KOPT-K1 (cell line): Measurements from ENCODE around the gene FER.

Experiments
- H3K27ac ChIP-seq: fragments of 200-600 bp; sonication (generic); 2 replicates; pipeline ENCODE4 v1.5.1; 2016; ENCODE audit warnings: antibody characterized with exemption, mild to moderate bottlenecking, low read depth, low read length; ENCODE audit not compliant: poor library complexity, severe bottlenecking
- H3K36me3 ChIP-seq: fragments of 200-600 bp; sonication (generic); 2 replicates; pipeline ENCODE4 v1.5.1; 2017; ENCODE audit warnings: antibody characterized with exemption, mild to moderate bottlenecking, low read length, moderate library complexity; ENCODE audit not compliant: insufficient read depth
- H3K9me3 ChIP-seq: fragments of 200-600 bp; sonication (generic); 2 replicates; pipeline ENCODE4 v1.5.1; 2017; ENCODE audit warnings: antibody characterized with exemption, low read length, mild to moderate bottlenecking; ENCODE audit not compliant: insufficient read depth, poor library complexity, severe bottlenecking

FER gene

DNA sequence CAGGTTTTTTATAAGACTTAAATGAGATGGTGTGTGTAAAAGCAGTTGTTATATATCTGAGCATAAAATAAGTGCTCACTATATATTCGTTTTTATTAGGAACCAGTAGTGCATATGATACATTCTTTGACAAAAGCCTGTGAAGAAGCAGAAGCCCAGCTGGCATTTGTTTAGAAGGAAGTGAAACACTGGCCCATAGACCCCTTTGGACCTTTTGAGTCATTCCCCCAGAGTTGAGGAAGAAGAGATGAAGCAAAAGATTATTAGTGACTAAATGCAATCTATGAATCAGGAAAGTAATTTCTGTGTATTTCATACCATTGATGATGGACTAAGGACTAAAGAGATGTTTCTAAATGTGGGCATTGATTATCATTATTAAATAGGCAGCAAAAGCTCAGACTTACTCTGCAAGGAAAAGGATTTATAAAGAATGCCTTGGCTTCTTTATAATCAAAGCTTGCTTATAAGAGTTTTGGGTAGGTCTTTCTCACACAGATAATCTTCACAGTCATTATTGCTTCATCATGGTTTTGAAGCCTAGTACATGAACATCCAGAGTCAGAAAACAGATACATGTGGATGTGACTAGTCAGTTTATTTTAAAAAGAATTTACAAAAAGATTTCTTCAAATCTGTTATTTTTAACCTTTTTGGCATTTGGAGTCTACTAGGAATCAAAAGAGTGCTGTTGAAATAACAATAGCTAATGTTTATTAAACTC is 16.9 kb upstream of the FER start:
- Histone ChIP-seq H3K36me3 (no peaks in the 10 kb centered on the region), H3K9me3 (no peaks in the 10 kb centered on the region), H3K27ac (no peak overlapping the region)

DNA sequence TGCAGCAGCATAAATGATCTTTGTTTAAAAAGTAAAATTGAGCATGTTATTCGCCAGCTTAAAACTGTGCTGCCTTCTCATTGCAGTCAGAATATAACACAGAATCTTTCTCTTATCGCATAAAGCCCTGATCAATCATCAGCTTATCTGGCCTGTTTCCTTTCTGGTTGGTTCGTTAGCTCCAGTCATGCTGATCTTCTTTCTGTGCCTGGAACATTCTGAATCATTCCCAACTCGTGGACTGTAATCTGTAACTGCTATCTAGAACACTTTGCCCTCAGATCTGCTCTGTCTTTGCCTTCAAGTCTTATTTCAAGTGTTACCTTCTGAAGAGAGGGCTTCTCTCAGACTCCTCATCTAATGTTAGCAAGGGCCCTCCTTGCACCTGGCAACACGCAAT is 11.9 kb upstream of the FER start:
- no peaks in the 10 kb centered on the region for H3K36me3 ChIP-seq
- no peaks in the 10 kb centered on the region for H3K9me3 ChIP-seq
- H3K27ac ChIP-seq: no peak overlapping the region

DNA sequence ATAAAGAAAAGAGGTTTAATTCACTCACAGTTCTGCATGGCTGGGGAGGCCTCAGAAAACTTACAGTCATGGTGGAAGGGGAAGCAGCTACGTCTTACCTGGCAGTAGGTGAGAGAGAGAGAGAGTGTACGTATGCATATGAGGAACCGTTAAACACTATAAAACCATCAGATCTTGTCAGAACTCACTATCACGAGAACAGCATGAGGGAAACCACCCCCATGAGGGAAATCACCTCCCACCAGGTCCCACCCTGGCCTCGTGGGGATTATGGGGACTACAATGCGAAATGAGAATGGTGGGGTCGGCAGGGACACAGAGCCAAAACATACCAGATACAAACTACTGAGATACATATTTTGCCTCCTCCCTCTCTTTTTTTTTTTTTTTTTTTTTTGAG is 10.8 kb upstream of the FER start:
- no peak overlapping the region for H3K27ac ChIP-seq
- no peaks in the 10 kb centered on the region for H3K36me3 ChIP-seq
- H3K9me3 ChIP-seq: no peaks in the 10 kb centered on the region

DNA sequence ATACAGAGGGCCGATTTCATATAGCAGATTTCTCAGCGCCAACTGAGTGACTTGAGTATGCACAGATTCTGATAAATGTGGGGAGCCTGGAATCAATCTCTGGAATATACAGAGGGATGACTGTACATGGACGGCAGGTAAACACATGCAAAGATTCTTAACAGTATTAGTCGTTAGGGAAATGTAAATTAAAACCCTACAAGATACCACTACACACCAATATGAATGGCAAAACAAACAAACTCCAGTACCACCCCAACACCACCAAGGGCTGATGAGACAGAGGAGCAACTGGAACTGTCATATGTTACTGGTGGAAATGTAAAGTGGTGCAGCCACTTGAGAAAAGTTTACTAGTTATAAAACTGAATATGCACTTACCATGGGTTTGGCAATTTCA is 8.3 kb upstream of the FER start:
- no peak overlapping the region for H3K27ac ChIP-seq
- no peaks in the 10 kb centered on the region for H3K36me3 ChIP-seq
- peaks cover 5% of the 10 kb centered on the region for H3K9me3 ChIP-seq

DNA sequence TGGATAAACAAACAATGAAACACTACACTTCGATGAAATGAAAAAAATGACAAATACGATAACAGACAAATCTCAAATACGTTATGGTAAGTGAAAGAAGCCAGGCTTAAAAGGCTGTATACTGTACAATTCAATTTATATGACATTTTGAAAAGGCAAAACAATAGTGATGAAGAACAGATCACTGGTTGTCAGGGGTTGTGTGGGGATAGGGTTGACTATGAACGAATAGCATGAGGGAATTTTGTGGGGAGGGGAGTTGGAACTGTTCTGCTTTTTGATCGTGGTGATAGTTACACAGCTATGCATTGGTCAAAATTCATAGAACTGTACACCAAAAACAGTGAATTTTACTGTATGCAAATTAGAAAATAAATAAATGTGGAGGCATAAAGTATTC is 7.8 kb upstream of the FER start:
- Histone ChIP-seq H3K36me3 (no peaks in the 10 kb centered on the region), H3K27ac (no peak overlapping the region), H3K9me3 (peaks cover 5% of the 10 kb centered on the region)

DNA sequence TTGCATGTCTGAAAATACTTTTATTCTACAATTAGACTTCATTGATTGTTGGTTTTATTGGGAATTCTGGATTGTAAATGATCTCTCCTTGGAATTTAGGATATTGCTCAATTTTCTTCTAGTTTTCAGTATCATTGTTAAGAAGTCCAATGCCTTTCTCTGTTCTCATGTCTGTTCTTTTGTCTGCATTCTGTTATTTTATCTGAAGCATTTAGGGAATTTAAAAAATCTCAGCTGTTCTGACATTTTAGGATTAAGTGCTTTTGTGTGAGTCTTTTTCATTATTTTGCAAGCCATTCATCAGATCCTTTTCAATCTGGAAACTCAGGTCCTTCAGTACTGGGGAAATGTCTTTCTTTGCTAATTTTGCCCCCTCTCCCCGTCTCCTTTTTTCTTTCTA is 4.4 kb upstream of the FER start:
- H3K9me3 ChIP-seq: peaks cover 5% of the 10 kb centered on the region
- H3K27ac ChIP-seq: no peak overlapping the region
- no peaks in the 10 kb centered on the region for H3K36me3 ChIP-seq

DNA sequence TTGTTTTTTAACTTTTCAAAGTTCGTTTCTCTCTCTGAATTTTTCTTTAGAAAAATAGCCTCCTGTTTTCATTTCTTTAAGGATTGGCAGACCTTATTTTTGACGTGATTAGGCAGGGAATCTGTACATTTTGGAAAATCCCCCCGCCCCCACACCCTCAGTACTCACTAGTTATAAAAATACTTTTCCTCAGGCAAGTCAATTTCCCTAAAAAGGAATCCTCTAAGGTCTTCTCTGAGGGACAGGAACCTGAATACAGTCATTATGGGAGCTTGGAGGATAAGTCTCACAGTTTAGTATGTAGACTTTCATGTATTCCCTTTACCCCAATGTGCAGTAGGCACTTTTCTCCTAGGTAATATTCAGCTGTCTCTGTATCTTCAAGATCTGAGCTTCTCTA is 3.9 kb upstream of the FER start:
- Histone ChIP-seq H3K9me3 (peaks cover 5% of the 10 kb centered on the region), H3K27ac (no peak overlapping the region), H3K36me3 (no peaks in the 10 kb centered on the region)

DNA sequence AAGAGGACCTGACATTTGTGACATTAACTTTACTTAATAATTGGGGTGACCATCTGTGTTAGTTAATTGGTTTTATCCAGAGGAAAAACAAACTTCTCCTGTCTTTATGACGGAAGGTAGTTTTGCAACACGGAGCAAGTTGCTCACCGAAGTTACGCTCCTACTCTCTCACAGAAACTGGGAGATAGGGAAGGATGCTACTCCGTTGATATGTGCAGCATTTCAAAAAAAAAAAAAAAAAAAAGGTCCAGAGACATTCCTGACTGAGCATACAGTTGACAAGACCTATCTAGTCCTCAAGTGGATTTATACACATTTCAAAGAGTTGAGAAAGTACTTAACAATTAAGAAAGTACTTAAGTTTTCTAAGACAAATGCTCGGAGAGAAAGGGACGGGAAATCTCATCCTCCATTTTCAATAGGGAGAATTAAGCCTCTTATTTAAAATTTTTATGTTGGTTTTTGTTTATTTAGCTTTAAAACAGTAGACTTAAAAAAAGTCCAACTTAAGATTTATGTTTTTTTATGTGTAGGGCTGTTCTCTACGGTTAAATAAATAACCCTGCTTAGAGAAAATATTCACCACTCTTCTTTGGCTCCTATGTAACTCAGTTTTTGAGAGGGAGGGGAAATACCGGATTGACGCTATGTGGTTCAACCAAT is 455 bp upstream of the FER start:
- Histone ChIP-seq H3K27ac (no peak overlapping the region), H3K9me3 (peaks cover 4% of the 10 kb centered on the region), H3K36me3 (no peaks in the 10 kb centered on the region)

DNA sequence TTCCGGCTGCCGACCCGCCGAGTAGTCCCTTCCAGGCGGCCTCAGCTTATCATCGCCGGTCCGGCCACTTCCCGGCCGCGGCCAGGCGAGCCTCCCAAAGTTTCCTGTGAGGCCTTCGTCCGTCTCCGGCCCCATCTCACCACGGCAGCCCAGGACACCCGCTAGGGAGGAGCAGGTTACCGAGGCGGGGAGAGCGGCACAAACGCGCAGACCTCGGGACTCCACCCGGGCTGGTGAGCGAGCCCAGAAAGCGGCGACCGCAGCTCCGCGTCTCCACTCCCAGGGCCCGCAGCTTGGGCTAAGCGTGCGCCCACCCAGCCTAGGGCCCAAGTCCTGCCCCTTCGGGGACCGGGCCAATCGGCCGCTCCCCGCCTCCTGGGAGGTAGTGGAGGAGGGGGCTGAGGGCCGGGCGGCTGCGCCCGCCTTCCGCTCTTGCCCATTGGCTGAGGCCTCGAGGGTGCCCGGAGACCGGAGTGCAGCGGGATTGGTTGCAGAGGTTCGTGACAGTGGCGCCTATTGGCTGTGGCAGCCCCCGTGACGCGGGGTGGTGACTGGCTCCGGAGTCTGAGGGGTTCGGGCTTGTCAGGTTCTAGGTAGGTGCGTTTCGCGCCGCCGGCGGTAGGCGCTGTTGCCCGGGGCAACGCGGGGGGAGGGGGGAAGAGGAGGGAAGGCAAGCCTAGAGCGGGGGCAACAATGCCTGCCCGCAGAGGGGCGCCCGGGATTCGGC is 867 bp downstream of the FER start:
- no peaks in the 10 kb centered on the region for H3K9me3 ChIP-seq
- no peaks in the 10 kb centered on the region for H3K36me3 ChIP-seq
- H3K27ac ChIP-seq: peak overlapping the region; percentile 78

DNA sequence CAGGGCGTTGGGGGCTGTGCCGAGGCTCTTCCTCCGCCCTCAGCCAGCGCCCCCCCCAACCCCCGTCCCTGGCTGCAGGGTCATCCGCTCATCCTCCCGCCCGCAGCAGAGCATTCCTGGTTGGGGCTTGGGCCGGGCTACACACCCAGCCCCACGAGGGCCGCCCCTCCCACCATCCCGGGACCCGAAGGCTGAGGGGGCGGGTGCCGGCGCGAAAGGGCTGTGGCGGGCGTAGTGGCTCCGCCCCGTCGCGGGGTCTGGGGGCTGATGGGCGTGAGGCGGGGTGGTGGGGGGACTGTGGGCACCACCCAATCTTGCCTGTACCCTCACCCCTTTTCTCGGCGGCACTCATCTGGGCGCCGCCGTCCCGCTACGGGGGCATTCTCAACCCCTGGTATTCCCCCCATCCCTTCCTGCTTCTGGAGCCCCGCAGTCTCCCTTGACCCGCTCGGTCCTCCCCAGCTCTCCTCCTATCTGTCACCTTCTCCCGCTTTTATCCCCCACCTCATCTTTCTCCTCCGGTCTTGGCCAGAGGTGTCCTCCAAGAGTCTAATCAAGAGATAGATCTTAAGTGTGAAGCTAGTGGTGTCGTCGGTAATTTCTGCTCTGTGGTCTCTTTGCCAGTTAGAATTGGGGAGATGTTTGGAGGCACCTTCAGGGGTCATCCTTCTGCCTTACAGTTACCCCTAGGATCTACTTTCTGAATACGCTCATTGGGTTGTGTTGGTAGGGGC is 1.6 kb downstream of the FER start:
- Histone ChIP-seq H3K9me3 (no peaks in the 10 kb centered on the region), H3K27ac (peak overlapping the region; percentile 78), H3K36me3 (no peaks in the 10 kb centered on the region)

DNA sequence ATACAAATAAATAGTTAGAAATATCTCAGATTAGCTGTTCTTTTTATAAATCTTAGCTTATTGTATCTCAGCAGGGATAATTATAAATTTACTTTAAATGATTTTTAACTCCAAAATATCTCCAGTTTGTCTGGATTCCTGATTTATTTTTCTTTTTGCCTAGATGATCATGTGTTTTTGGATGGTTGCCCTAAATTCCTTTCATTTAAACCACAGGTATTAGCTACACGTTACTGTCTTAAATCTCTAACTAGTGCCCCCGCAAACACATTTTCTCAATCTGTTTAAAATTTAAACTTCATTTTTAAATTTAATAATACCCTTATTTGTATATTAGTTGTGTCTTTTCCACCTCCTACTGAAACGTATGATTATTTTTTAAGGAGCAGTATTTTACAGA is 5.6 kb downstream of the FER start:
- Histone ChIP-seq H3K9me3 (no peaks in the 10 kb centered on the region), H3K36me3 (no peaks in the 10 kb centered on the region), H3K27ac (no peak overlapping the region)

DNA sequence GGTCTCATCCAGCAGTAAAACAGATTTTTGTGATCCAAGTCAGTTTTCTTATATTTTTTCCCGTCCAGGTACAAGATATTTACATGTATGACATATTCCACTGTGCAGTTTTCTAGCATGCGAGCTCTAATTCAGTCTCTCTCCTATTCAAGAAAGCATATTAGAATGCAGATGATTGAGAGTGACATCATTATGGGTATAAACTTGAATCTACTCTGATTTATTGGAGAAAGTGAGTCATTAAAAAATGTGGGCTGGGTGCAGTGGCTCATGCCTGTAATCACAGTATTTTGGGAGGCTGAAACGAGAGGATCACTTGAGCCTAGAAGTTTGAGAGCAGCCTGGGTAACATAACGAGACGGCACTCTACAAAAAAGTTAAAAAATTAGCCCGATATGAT is 6.2 kb downstream of the FER start:
- Histone ChIP-seq H3K27ac (no peak overlapping the region), H3K9me3 (no peaks in the 10 kb centered on the region)

DNA sequence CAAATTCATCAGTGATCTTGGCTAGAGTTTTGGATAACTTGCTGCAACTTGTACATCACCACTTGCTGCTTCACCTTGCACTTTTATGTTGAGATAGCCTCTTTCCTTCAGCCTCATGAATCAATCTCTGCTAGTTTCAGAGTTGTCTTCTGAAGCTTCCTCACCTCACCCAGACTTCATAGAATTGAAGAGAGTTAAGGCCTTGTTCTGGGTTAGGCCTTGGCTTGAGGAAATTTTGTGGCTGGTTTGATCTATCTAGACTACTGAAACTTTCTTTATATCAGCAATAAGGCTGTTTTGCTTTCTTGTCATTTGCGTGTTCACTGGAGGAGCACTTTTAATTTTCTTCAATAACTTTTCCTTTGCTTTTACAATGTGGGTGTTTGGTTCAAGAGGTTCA is 12.8 kb downstream of the FER start:
- Histone ChIP-seq H3K9me3 (peaks cover 9% of the 10 kb centered on the region), H3K36me3 (no peaks in the 10 kb centered on the region), H3K27ac (no peak overlapping the region)

More for the DNA sequence above, 6.2 kb downstream of the FER start:
- no peaks in the 10 kb centered on the region for H3K36me3 ChIP-seq

DNA sequence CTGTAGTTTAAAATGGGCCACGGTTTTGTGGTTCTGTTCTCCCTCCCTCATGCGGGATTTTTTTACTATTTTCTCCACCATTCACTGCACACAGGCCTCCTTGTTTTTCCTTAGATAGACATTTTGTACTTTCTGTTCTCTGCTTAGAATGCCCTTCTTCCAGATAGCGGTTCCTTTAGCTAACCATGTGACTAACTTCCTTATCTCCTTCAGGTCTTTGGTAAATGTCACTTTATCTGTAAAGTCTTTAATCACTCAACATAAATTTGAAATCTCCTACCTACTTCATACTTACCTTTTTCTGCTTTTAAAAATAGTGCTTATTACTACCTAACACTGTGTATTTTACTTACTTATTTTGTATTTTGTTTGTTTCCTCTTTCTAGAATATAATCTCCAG is 15.0 kb downstream of the FER start:
- Histone ChIP-seq H3K9me3 (peaks cover 9% of the 10 kb centered on the region), H3K27ac (no peak overlapping the region), H3K36me3 (no peaks in the 10 kb centered on the region)

DNA sequence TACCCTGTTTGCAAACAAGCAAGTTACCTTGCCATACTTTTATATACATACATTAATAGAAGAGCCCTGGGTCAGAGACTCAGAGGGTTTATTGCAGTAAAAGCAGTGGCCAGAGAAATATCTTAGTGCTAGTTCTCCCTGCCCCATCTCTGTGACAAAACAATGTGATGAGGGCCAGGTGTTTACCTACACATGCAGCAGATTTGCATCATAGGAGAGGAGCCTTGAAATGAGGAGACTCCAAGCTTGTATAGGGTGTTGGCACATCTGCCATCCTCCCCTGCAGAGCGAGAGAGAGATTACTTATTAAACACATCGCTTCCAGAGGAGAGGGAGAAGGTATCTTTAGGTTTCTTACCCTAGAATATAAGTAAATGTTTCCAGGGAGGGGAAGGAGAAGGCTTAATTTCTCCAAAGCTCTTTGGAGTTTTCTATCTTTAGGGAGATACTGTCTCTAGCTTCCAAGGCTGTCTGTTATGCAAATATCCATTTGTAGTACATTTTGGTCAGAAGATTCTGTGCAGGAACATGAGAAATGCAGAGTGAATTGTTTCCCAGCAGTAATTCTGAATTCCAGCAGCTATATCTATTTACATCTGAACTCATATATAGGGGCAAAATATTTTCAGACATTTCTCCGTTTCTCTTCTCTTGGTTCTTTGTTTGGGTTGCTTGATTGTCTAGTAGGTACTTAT is 15.7 kb downstream of the FER start:
- Histone ChIP-seq H3K9me3 (peaks cover 9% of the 10 kb centered on the region), H3K27ac (no peak overlapping the region), H3K36me3 (no peaks in the 10 kb centered on the region)
